Activated naive CD4-positive, alpha-beta T cell treated with anti-CD3 and anti-CD28 coated beads for 36 hours (primary cell): Measurements from ENCODE around the gene PIGH. TPM values are rescaled to one million over a fixed set of nuclear protein-coding genes. Genes with fewer than 3 reads are reported as not detected.
"Not testable (repeated sequence)": the region's sequence is repeated elsewhere in the genome, so short reads cannot be mapped to it uniquely, and the experiment has no call there.

Source experiments
- CTCF ChIA-PET: fragments of 350-600 bp; sonication (Branson Sonifier 250); formaldehyde crosslinking; loops from one replicate; lab custom pipeline; 2021; ENCODE audit warnings: antibody characterized with exemption; lab: Charles Lee
- DNase-seq: peaks from one replicate; pipeline ENCODE4 v3.0.0-alpha.2; 2020
- H3K27ac Mint-ChIP-seq: one replicate; pipeline ENCODE4 v1.8.0; 2021; ENCODE audit warnings: mild to moderate bottlenecking, mixed read lengths
- H3K27me3 Mint-ChIP-seq: one replicate; pipeline ENCODE4 v1.8.0; 2021; ENCODE audit warnings: low read depth, mixed read lengths
- H3K36me3 Mint-ChIP-seq: one replicate; pipeline ENCODE4 v1.8.0; 2021; ENCODE audit warnings: low read depth, mixed read lengths
- H3K4me1 Mint-ChIP-seq: one replicate; pipeline ENCODE4 v1.8.0; 2021; ENCODE audit warnings: low read depth, mixed read lengths
- H3K4me3 Mint-ChIP-seq: one replicate; pipeline ENCODE4 v1.8.0; 2021; ENCODE audit warnings: mild to moderate bottlenecking, moderate library complexity, mixed read lengths
- H3K9me3 Mint-ChIP-seq: one replicate; pipeline ENCODE4 v1.8.0; 2021; ENCODE audit warnings: mixed read lengths
- intact Hi-C: fragments of 100-400 bp; cut with micrococcal nuclease; formaldehyde crosslinking; loops from one replicate; pipeline ENCODE4 v1.15.1; 2023
- total RNA-seq, 2 experiments: library from RNA; stranded (reverse); gene quantifications; one replicate each; pipeline ENCODE4 v1.2.3, GENCODE V29; 2021

Gene PIGH
- total RNA-seq, 2 experiments from 2014 or later: 11.9 to 12.4 TPM

GRCh38 chr14:67542620-67543019 is 57.4 kb downstream of the PIGH start:
- DNase-seq, H3K9me3 Mint-ChIP-seq, H3K4me3 Mint-ChIP-seq, intact Hi-C loops, H3K27ac Mint-ChIP-seq, H3K36me3 Mint-ChIP-seq, H3K4me1 Mint-ChIP-seq: not testable (repeated sequence)
- H3K27me3 Mint-ChIP-seq: peaks cover 18% of the 10 kb centered on the region
- CTCF ChIA-PET: interaction anchor here (0.6 to 2.1 kb wide), 5 partner anchors 14 to 115 kb away, joined by 4 to 11 read pairs (median 6); no protein-coding TSS in a partner anchor

- intact Hi-C loops: no loop called here
- CTCF ChIA-PET: interaction anchor here (1.5 to 2.1 kb wide), 4 partner anchors 13 to 114 kb away, joined by 4 to 11 read pairs (median 6); no protein-coding TSS in a partner anchor
- Mint-ChIP-seq H3K36me3 (no peaks in the 10 kb centered on the region), H3K4me1 (peaks cover 6% of the 10 kb centered on the region), H3K4me3 (peak overlapping the region; percentile 60), H3K27ac (no peak overlapping the region), H3K27me3 (peaks cover 18% of the 10 kb centered on the region), H3K9me3 (peaks cover 3% of the 10 kb centered on the region)
- peak; percentile 31 for DNase-seq
Measured at GRCh38 chr14:67541448-67542387, 58.4 kb downstream of the PIGH start.

Other genes starting within 250 kb of the PIGH start
- 10 to 100 TPM; 16.5 to 19.9 TPM for gene ATP6V1D, start 240.5 kb downstream of the PIGH start, total RNA-seq
- gene EIF2S1, start 239.9 kb downstream of the PIGH start, total RNA-seq: 100 to 1,000 TPM; 186 to 196 TPM
- 1 to 10 TPM; 2.2 to 3.2 TPM for gene PLEK2, start 188.1 kb downstream of the PIGH start, total RNA-seq
- under 1 TPM; 0.49 to 0.64 TPM for gene TMEM229B, start 111.5 kb downstream of the PIGH start, total RNA-seq
- gene PLEKHH1, start 67.0 kb downstream of the PIGH start, total RNA-seq: 1 to 10 TPM; 2.2 to 2.5 TPM
- gene ARG2, start 19.7 kb upstream of the PIGH start, total RNA-seq: 10 to 100 TPM; 20.3 to 20.8 TPM
- 10 to 100 TPM; 74.2 to 78.3 TPM for gene VTI1B, start 74.4 kb upstream of the PIGH start, total RNA-seq
- gene RDH11, start 95.5 kb upstream of the PIGH start, total RNA-seq: 10 to 100 TPM; 58.5 to 64.3 TPM
- gene RDH12, start 101.6 kb upstream of the PIGH start, total RNA-seq: not detected
- 10 to 100 TPM; 11.7 to 12.1 TPM for gene ZFYVE26, start 216.3 kb upstream of the PIGH start, total RNA-seq
- gene RAD51B, start 219.5 kb upstream of the PIGH start, total RNA-seq: 10 to 100 TPM; 44.8 to 47.6 TPM